ENCODE data around the gene NXPH2. TPM values are rescaled to one million over a fixed set of nuclear protein-coding genes. Genes with fewer than 3 reads are reported as not detected.

Gene NXPH2
- total and polyA plus RNA-seq, 2 of the 13 experiments (the other 11 are each of a cell fraction or from before 2014, with no cell fraction given): not detected

- Histone ChIP-seq H3K4me1 (ENCODE audit: insufficient read depth, low read length) (peaks cover 49% of the 10 kb centered on the region), H3K9ac (ENCODE audit: insufficient read depth, low read depth, low read length) (no peak overlapping the region), H3K27ac (ENCODE audit: extremely low read length, insufficient read depth, low read length) (no peak overlapping the region), H3K79me2 (ENCODE audit: insufficient read depth, low read length) (no peaks in the 10 kb centered on the region), H2AFZ (ENCODE audit: low read length) (no peak overlapping the region), H3K4me3 (replicated peaks in 1 of 3; ENCODE audit: insufficient read depth in 1 of 3, low read depth in 2 of 3, low read length in 3 of 3) (no peak overlapping the region), H3K36me3 (replicated peaks in 1 of 2; ENCODE audit: control insufficient read depth in 1 of 2, insufficient read depth in 2 of 2, low read length in 2 of 2) (no peaks in the 10 kb centered on the region), H3K9me3 (ENCODE audit: low read length) (no peaks in the 10 kb centered on the region), H3K4me2 (ENCODE audit: low read depth, low read length) (no peak overlapping the region), H4K20me1 (ENCODE audit: insufficient read depth, low read length) (no peaks in the 10 kb centered on the region), H3K27me3 (ENCODE audit: control insufficient read depth in 1 of 2, insufficient read depth in 2 of 2, low read length in 2 of 2) (peaks cover 2 to 15% of the 10 kb centered on the region in 2 experiments; a peak in 2 of 5 replicates)
- intact Hi-C loops (cut with micrococcal nuclease; ENCODE audit: unreplicated experiment): no loop called here
- CTCF ChIA-PET (ENCODE audit: low intra/inter-chr PET ratio, low total read pairs): no interaction called here
- in situ Hi-C loops (cut with HindIII; ENCODE audit: extremely low pct_ligation_motif_present, low pct_unique_long_range_greater_than_20kb): no loop called here
- POLR2A ChIA-PET: no interaction called here
- WGBS (ENCODE audit: low lambda C conversion rate): 54% methylated on average over 4 of the region's 4 CpGs
- DNase-seq (ENCODE audit: low spot score) (no peak), ATAC-seq (peak; percentile 40), FAIRE-seq (no peak)
- TF ChIP-seq NKX3-1 (CRISPR knock-in tag; IDR thresholded peaks at IDR 0.05): no peak
- no peak for TF ChIP-seq HOXA5 (CRISPR knock-in tag; IDR thresholded peaks at IDR 0.05)
- no peak for TF ChIP-seq ZNF446 (CRISPR knock-in tag; IDR thresholded peaks at IDR 0.05)
- TF ChIP-seq XBP1 (CRISPR knock-in tag; IDR thresholded peaks at IDR 0.05): no peak
- no peak for TF ChIP-seq DNMT1 (CRISPR knock-in tag; IDR thresholded peaks at IDR 0.05)
- TF ChIP-seq HNRNPK (IDR thresholded peaks at IDR 0.05; ENCODE audit: low read depth, low read length, poor library complexity, severe bottlenecking): no peak
- no peak for TF ChIP-seq MYNN (CRISPR knock-in tag; IDR thresholded peaks at IDR 0.05; ENCODE audit: low read depth)
- TF ChIP-seq CEBPG (CRISPR knock-in tag; IDR thresholded peaks at IDR 0.05): no peak
- TF ChIP-seq REXO4 (CRISPR knock-in tag; IDR thresholded peaks at IDR 0.05; ENCODE audit: borderline replicate concordance): no peak
- no TSS peak for BruUV-seq (replicated peaks)
Measured at GRCh38 chr2:138722316-138722715, 57.9 kb downstream of the NXPH2 start.

DNA sequence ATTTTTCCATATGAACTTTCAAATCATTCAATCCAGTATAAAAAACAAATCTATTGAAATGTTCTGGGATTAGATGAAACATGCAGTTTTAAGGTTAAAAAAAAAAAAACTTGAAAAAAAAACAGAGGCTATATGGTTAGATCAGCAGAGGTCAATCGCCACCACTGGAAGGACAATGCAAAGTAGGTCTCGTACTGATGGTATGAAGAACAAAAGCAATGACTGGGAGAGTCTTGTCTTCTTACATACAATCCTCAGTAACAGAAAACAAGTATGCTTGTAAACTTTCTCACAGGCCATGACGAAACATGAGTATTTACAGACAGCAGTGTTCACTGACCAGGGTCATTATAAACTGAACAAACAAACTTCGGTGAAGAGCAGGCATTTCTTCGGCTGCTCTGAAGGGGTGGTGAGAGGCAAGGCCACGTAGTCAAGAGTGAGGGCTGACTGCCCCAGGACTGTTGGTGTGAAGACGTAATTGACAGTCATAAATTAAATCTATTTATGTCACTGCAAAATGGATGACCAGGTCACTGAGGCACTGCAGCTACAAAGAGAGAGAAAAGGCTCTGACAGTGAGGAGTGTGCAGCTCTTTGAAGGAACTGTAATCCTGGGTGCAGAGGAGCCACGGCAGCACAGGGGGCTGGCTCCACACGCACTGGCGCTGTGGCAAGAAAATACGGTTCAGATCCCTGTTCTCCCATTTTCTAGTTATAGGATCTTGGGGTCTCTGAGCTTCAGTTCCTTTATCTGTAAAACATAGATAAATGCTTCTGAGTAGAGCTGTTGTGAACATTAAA, 60.0 kb downstream of the NXPH2 start:
- Histone ChIP-seq H4K20me1 (ENCODE audit: insufficient read depth, low read length) (no peaks in the 10 kb centered on the region), H3K27me3 (ENCODE audit: control insufficient read depth in 1 of 2, insufficient read depth in 2 of 2, low read length in 2 of 2) (peaks cover 2 to 21% of the 10 kb centered on the region in 2 experiments; a peak in 2 of 5 replicates), H3K36me3 (replicated peaks in 1 of 2; ENCODE audit: control insufficient read depth in 1 of 2, insufficient read depth in 2 of 2, low read length in 2 of 2) (no peaks in the 10 kb centered on the region), H2AFZ (ENCODE audit: low read length) (no peak overlapping the region), H3K9me3 (ENCODE audit: low read length) (no peaks in the 10 kb centered on the region), H3K4me3 (replicated peaks in 1 of 3; ENCODE audit: insufficient read depth in 1 of 3, low read depth in 2 of 3, low read length in 3 of 3) (no peak overlapping the region), H3K4me1 (ENCODE audit: insufficient read depth, low read length) (peaks cover 49% of the 10 kb centered on the region), H3K4me2 (ENCODE audit: low read depth, low read length) (peak overlapping the region; percentile 55), H3K79me2 (ENCODE audit: insufficient read depth, low read length) (no peaks in the 10 kb centered on the region), H3K9ac (ENCODE audit: insufficient read depth, low read depth, low read length) (no peak overlapping the region), H3K27ac (ENCODE audit: extremely low read length, insufficient read depth, low read length) (no peak overlapping the region)
- ChIA-PET CTCF (ENCODE audit: low intra/inter-chr PET ratio, low total read pairs) (no interaction called here), POLR2A (no interaction called here)
- no TSS peak for BruUV-seq (replicated peaks)
- FAIRE-seq: no peak
- intact Hi-C loops (cut with micrococcal nuclease; ENCODE audit: unreplicated experiment): no loop called here
- 22% methylated on average over 11 of the region's 11 CpGs for WGBS (ENCODE audit: low lambda C conversion rate)
- peak; percentile 45 for DNase-seq (ENCODE audit: low spot score)
- in situ Hi-C loops (cut with HindIII; ENCODE audit: extremely low pct_ligation_motif_present, low pct_unique_long_range_greater_than_20kb): no loop called here
- ATAC-seq: peak; percentile 49
- TF ChIP-seq ZNF496 (CRISPR knock-in tag; IDR thresholded peaks at IDR 0.05; ENCODE audit: insufficient replicate concordance): no peak
- TF ChIP-seq ARNT2 (CRISPR knock-in tag; IDR thresholded peaks at IDR 0.05; ENCODE audit: low read depth): no peak
- no peak for TF ChIP-seq NRL (CRISPR knock-in tag; IDR thresholded peaks at IDR 0.05; ENCODE audit: borderline replicate concordance)
- no peak for TF ChIP-seq HOXD1 (CRISPR knock-in tag; IDR thresholded peaks at IDR 0.05)
- TF ChIP-seq ZNF343 (CRISPR knock-in tag; IDR thresholded peaks at IDR 0.05): no peak
- no peak for TF ChIP-seq ZBTB14 (CRISPR knock-in tag; IDR thresholded peaks at IDR 0.05)
- TF ChIP-seq HNRNPUL1 (IDR thresholded peaks at IDR 0.05; ENCODE audit: low read depth, low read length): no peak
- no peak for TF ChIP-seq ZNF615 (CRISPR knock-in tag; IDR thresholded peaks at IDR 0.05; ENCODE audit: borderline replicate concordance)
- no peak for TF ChIP-seq KDM4B (CRISPR knock-in tag; IDR thresholded peaks at IDR 0.05)

Measured in HepG2 (cell line).